SK-N-SH (cell line): Measurements from ENCODE around the gene VPS25. TPM values are rescaled to one million over a fixed set of nuclear protein-coding genes. Genes with fewer than 3 reads are reported as not detected.
A peak's percentile ranks its signal among the peaks of the same experiment; 100 is the strongest.

Source experiments
- CTCF ChIA-PET: fragments of 300-600, 350-600 bp; formaldehyde crosslinking; extraction: SDS; loops from one replicate; lab custom pipeline; 2021; lab: Yijun Ruan, JAX
- POLR2A ChIA-PET: fragments of 350-600 bp; sonication (Branson Sonifier 250); formaldehyde crosslinking; extraction: SDS; loops from one replicate; lab custom pipeline; 2020; ENCODE audit warnings: antibody characterized with exemption, inconsistent platforms; lab: Yijun Ruan, JAX
- DNase-seq: peaks from one replicate; pipeline ENCODE4 v3.0.0; 2012
- H2AFZ ChIP-seq: fragments of 200-600 bp; sonication (generic); 2 replicates; pipeline ENCODE4 v1.8.1; 2016; ENCODE audit warnings: antibody characterized with exemption, mild to moderate bottlenecking, low read depth
- H3F3A ChIP-seq: fragments of 200-600 bp; sonication (generic); replicated peaks from 2 replicates; pipeline ENCODE3; 2016; ENCODE audit warnings: antibody characterized with exemption, mild to moderate bottlenecking; ENCODE audit not compliant: insufficient read depth
- H3K27ac ChIP-seq, 2 experiments: fragments of 200-500 bp in 1 of 2; fragments of 200-600 bp in 1 of 2; sonication (Bioruptor generic) in 1 of 2; sonication (generic), shearing (Covaris generic) in 1 of 2; 2 replicates each; pipeline versions ENCODE4 v1.5.1 to v1.6.1; 2014 to 2016; ENCODE audit warnings: low read depth in 2 of 2, inconsistent platforms in 1 of 2, low read length in 1 of 2, mild to moderate bottlenecking in 1 of 2, mixed read lengths in 1 of 2
- H3K27me3 ChIP-seq: fragments of 200-600 bp; sonication (generic), shearing (Covaris generic); 2 replicates; pipeline ENCODE4 v1.6.1; 2016; ENCODE audit warnings: mixed run types; ENCODE audit not compliant: insufficient read depth
- H3K36me3 ChIP-seq, 2 experiments: fragments of 200-500 bp in 1 of 2; fragments of 200-600 bp in 1 of 2; sonication (Bioruptor generic) in 1 of 2; sonication (generic) in 1 of 2; replicated peaks in 1 of 2; 2 replicates each; pipeline versions ENCODE3 to v1.5.1; 2014 to 2016; ENCODE audit warnings: low read length in 1 of 2, mild to moderate bottlenecking in 1 of 2; ENCODE audit not compliant: insufficient read depth in 2 of 2, control insufficient read depth in 1 of 2
- H3K4me1 ChIP-seq, 2 experiments: fragments of 200-500 bp in 1 of 2; fragments of 200-600 bp in 1 of 2; sonication (Bioruptor generic) in 1 of 2; sonication (generic), shearing (Covaris generic) in 1 of 2; 2 replicates each; pipeline versions ENCODE4 v1.5.1 to v1.6.1; 2014 to 2016; ENCODE audit warnings: low read depth in 1 of 2, low read length in 1 of 2, mixed run types in 1 of 2; ENCODE audit not compliant: insufficient read depth in 2 of 2, control insufficient read depth in 1 of 2
- H3K4me2 ChIP-seq: fragments of 200-600 bp; sonication (generic), shearing (Covaris generic); 2 replicates; pipeline ENCODE4 v1.6.1; 2017; ENCODE audit warnings: mixed run types
- H3K4me3 ChIP-seq, 2 experiments: fragments of 200-500 bp in 1 of 2; fragments of 200-600 bp in 1 of 2; sonication (Bioruptor generic) in 1 of 2; sonication (generic), shearing (Covaris generic) in 1 of 2; 2 replicates each; pipeline versions ENCODE4 v1.5.1 to v1.8.1; 2014 to 2016; ENCODE audit warnings: low read depth in 2 of 2, inconsistent platforms in 1 of 2, low read length in 1 of 2, mild to moderate bottlenecking in 1 of 2, mixed read lengths in 1 of 2, moderate library complexity in 1 of 2
- H3K79me2 ChIP-seq: fragments of 200-600 bp; sonication (generic); 2 replicates; pipeline ENCODE4 v1.8.1; 2017; ENCODE audit warnings: mild to moderate bottlenecking; ENCODE audit not compliant: insufficient read depth
- H3K9ac ChIP-seq: fragments of 200-600 bp; sonication (generic); 2 replicates; pipeline ENCODE4 v1.6.1; 2017; ENCODE audit warnings: mixed run types
- H3K9me2 ChIP-seq: fragments of 200-600 bp; sonication (generic); 2 replicates; pipeline ENCODE4 v1.6.1; 2017; ENCODE audit warnings: mixed run types
- H3K9me3 ChIP-seq: fragments of 200-600 bp; sonication (generic); 2 replicates; pipeline ENCODE4 v1.6.1; 2017; ENCODE audit warnings: mixed run types, mild to moderate bottlenecking, moderate library complexity
- H4K20me1 ChIP-seq: fragments of 200-600 bp; sonication (generic); 2 replicates; pipeline ENCODE4 v1.6.1; 2017; ENCODE audit warnings: mild to moderate bottlenecking, mixed run types; ENCODE audit not compliant: insufficient read depth
- CHD2 ChIP-seq: fragments of 150-350 bp; IDR thresholded peaks from 2 replicates; pipeline ENCODE4 v1.6.1; 2018; ENCODE audit warnings: low read length; ENCODE audit not compliant: partially characterized antibody
- EZH2phosphoT487 ChIP-seq: fragments of 200-600 bp; sonication (generic); IDR thresholded peaks from 2 replicates; pipeline ENCODE4 v1.6.1; 2017; ENCODE audit warnings: low read depth, mixed run types, mild to moderate bottlenecking, antibody characterized with exemption, moderate library complexity, borderline replicate concordance
- RAD21 ChIP-seq: IDR thresholded peaks from 2 replicates; pipeline ENCODE4 v1.6.1; 2012; ENCODE audit warnings: mild to moderate bottlenecking, low read length
- SIN3A ChIP-seq: IDR thresholded peaks from 2 replicates; pipeline ENCODE4 v1.6.1; 2012; ENCODE audit warnings: low read depth, mild to moderate bottlenecking, low read length, moderate library complexity, borderline replicate concordance
- SMC3 ChIP-seq: IDR thresholded peaks from 2 replicates; pipeline ENCODE4 v1.6.1; 2012; ENCODE audit warnings: low read depth, low read length, improper control_type of control experiment
- WGBS: methylation state at CpG from one replicate; pipeline ENCODE4 v1.1.6; 2017; ENCODE audit warnings: low lambda C conversion rate; 5-methylcytosine and 5-hydroxymethylcytosine counted together
- polyA plus RNA-seq, 3 experiments: library from polyadenylated mRNA; depleted of rRNA; stranded (reverse); fragments of >200 nt; gene quantifications; 2 replicates each; pipeline ENCODE4 v1.2.3, GENCODE V29; 2012
- TF ChIP-seq, protein P1 (sequence below): fragments of 200-600 bp; sonication (generic); IDR thresholded peaks from 2 replicates; pipeline ENCODE4 v1.6.1; 2017; ENCODE audit warnings: antibody characterized with exemption, mild to moderate bottlenecking, moderate library complexity
- TF ChIP-seq, protein P2 (sequence below): IDR thresholded peaks from 2 replicates; pipeline ENCODE4 v1.4.0; 2012; ENCODE audit warnings: low read depth, borderline replicate concordance
- TF ChIP-seq, protein P3 (sequence below): IDR thresholded peaks from 2 replicates; pipeline ENCODE4 v1.4.0; 2012; ENCODE audit warnings: low read depth, borderline replicate concordance
- TF ChIP-seq, protein P4 (sequence below): IDR thresholded peaks from 2 replicates; pipeline ENCODE4; 2012

Gene VPS25
- polyA plus RNA-seq, 1 of the 3 experiments (the other 2 are of a cell fraction) = 127 TPM

DNA sequence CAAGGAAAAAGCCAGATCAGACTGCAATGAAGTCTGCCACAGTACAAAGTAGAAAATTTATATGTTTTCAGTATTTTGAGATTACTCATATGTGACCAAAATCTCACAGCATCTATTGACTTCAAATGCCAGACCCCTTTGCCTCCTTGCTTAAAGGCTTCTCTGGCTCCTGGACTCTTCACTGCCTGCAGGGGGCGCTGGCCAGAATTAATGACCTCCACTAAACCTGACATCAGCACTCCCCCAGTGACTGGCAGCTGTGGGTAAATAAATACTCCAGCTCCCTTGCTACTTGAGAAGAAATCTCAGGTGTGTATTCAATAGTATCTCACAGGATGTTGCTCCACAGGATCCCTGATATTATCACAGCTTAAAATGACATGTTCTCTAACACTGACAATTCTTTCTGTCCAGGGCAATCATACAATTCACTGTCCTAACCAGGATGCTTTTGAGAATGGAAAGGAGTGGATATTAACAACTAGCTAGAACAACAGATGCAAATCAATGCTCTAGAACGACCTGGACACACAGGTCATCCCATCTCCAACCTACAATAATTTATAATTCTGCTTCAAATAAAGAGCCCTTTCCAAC, 46.8 kb downstream of the VPS25 start:
- Histone ChIP-seq H3K27ac (no peak overlapping the region), H3K4me3 (peak overlapping the region in 1 of 2 experiments; percentile 27; a peak in 1 of 4 replicates), H3K27me3 (no peaks in the 10 kb centered on the region), H4K20me1 (no peaks in the 10 kb centered on the region), H3K4me1 (peaks cover 7 to 11% of the 10 kb centered on the region in 2 experiments), H3K9me3 (no peaks in the 10 kb centered on the region), H2AFZ (no peak overlapping the region), H3K9ac (no peak overlapping the region), H3F3A (peaks cover 55% of the 10 kb centered on the region), H3K9me2 (no peaks in the 10 kb centered on the region), H3K79me2 (peaks cover 34% of the 10 kb centered on the region), H3K36me3 (peaks cover 55 to 67% of the 10 kb centered on the region in 2 experiments), H3K4me2 (no peak overlapping the region)
- DNase-seq = peak; percentile 70
- ChIA-PET POLR2A (interaction anchor here (1.0 kb wide), 1 partner anchor 10 kb away, joined by 3 read pairs; no protein-coding TSS in a partner anchor), CTCF (interaction anchor here (0.6 to 3.7 kb wide), 24 partner anchors 8 to 247 kb away, joined by 3 to 35 read pairs (median 4); partner anchors contain the start of genes CNTD1, COA3 and WNK4)
- 0% methylated on average over 2 of the region's 2 CpGs for WGBS
- TF ChIP-seq, protein P1, sequence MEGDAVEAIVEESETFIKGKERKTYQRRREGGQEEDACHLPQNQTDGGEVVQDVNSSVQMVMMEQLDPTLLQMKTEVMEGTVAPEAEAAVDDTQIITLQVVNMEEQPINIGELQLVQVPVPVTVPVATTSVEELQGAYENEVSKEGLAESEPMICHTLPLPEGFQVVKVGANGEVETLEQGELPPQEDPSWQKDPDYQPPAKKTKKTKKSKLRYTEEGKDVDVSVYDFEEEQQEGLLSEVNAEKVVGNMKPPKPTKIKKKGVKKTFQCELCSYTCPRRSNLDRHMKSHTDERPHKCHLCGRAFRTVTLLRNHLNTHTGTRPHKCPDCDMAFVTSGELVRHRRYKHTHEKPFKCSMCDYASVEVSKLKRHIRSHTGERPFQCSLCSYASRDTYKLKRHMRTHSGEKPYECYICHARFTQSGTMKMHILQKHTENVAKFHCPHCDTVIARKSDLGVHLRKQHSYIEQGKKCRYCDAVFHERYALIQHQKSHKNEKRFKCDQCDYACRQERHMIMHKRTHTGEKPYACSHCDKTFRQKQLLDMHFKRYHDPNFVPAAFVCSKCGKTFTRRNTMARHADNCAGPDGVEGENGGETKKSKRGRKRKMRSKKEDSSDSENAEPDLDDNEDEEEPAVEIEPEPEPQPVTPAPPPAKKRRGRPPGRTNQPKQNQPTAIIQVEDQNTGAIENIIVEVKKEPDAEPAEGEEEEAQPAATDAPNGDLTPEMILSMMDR = peak; percentile 89
- peak; percentile 42 for TF ChIP-seq SMC3
- TF ChIP-seq, protein P2, sequence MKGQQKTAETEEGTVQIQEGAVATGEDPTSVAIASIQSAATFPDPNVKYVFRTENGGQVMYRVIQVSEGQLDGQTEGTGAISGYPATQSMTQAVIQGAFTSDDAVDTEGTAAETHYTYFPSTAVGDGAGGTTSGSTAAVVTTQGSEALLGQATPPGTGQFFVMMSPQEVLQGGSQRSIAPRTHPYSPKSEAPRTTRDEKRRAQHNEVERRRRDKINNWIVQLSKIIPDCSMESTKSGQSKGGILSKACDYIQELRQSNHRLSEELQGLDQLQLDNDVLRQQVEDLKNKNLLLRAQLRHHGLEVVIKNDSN = no peak
- TF ChIP-seq, protein P3, sequence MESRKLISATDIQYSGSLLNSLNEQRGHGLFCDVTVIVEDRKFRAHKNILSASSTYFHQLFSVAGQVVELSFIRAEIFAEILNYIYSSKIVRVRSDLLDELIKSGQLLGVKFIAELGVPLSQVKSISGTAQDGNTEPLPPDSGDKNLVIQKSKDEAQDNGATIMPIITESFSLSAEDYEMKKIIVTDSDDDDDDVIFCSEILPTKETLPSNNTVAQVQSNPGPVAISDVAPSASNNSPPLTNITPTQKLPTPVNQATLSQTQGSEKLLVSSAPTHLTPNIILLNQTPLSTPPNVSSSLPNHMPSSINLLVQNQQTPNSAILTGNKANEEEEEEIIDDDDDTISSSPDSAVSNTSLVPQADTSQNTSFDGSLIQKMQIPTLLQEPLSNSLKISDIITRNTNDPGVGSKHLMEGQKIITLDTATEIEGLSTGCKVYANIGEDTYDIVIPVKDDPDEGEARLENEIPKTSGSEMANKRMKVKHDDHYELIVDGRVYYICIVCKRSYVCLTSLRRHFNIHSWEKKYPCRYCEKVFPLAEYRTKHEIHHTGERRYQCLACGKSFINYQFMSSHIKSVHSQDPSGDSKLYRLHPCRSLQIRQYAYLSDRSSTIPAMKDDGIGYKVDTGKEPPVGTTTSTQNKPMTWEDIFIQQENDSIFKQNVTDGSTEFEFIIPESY = no peak
- TF ChIP-seq RAD21 = peak; percentile 40
- no peak for TF ChIP-seq CHD2
- no peak for TF ChIP-seq SIN3A
- TF ChIP-seq, protein P4, sequence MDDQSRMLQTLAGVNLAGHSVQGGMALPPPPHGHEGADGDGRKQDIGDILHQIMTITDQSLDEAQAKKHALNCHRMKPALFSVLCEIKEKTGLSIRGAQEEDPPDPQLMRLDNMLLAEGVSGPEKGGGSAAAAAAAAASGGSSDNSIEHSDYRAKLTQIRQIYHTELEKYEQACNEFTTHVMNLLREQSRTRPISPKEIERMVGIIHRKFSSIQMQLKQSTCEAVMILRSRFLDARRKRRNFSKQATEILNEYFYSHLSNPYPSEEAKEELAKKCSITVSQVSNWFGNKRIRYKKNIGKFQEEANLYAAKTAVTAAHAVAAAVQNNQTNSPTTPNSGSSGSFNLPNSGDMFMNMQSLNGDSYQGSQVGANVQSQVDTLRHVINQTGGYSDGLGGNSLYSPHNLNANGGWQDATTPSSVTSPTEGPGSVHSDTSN = peak; percentile 41; the same call in 1 of the 2 replicates
- TF ChIP-seq EZH2phosphoT487 = no peak
